GM18519 (cell line): ENCODE measurements around the gene SMOC1.

Experiments used
- ATAC-seq: cut with Tn5 transposase; IDR thresholded peaks from one replicate; pipeline ENCODE4 v1.9.1; 2021; ENCODE audit warnings: mild to moderate bottlenecking, moderate library complexity; ENCODE audit not compliant: unreplicated experiment, low FRiP score

Gene SMOC1

DNA sequence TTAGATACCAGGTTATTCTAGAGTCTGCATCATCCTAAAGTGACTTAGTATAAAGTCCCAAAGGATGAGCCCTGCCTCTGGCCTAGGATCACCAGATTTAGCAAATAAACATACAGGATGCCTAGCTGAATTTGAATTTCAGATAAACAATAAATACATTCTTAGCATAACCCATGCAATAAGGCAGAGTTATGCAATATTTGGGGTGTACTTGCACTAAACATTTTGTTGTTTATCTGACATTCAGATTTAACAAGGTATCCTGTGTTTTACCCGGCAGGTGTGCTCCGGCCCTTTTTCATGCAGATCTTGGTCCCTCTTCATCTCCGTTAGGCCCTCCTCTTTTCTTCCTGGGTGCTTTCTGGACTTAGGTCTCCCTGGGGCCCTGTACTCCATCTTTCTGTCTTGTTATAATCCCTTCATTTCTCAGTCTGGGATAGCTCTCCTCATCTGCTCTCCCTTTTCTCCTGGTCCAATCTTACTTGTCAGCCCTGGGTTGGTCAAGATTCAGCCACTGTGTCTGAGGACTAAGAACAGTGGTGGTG lies 18.1 kb upstream of the SMOC1 start:
- no peak for ATAC-seq

GRCh38 chr14:69863083-69863482 lies 16.1 kb upstream of the SMOC1 start:
- ATAC-seq: no peak

- ATAC-seq: no peak
Observed at GRCh38 chr14:69865701-69866365, 13.4 kb upstream of the SMOC1 start.

DNA sequence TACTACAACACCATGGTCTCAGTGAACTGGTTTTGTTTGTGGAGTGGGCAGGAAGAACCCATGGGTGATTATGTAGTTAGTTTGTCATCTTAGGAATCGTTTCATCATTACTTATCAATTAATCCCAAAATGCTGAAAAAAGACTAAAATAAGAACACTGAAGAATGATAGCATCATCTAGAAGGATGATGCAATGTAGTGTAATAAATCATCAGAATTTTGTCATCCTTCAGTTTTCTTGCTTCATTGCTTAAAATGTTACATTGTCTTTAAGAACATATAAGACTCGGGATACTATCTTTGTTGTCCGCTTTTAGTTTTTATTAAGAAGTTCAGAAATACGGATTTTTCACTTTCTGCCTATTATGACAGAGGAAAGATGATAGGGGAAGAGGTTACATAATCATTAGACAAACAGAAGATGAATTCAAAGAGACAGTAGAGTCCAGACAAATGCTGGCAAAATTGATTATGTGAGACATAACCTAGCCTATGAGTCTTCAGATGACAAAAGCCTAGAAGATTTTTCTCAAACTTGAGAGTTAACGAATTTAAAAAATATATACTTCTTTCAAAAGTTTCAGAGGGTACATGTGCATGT lies 10.8 kb upstream of the SMOC1 start:
- no peak for ATAC-seq

DNA sequence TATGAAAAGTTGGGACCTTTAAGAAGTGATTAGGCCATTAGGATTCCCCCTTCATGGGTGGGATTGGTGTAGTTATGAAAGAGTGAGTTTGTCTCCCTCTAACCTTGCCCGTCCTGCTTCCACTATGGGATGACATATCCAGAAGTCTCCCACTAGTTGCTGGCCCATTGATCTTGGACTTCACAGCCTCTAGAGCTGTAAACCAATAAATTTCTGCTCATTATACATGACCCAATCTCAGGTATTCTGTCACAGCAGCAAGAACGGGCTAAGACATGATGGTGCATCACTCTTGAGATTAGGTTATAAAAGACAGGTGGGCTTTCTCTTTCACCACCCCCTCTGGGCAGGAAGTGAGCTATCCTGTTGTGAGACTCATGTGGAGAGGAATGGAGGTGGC lies 8.6 kb upstream of the SMOC1 start:
- ATAC-seq: no peak

GRCh38 chr14:69873877-69874780 lies 5.1 kb upstream of the SMOC1 start:
- no peak for ATAC-seq

DNA sequence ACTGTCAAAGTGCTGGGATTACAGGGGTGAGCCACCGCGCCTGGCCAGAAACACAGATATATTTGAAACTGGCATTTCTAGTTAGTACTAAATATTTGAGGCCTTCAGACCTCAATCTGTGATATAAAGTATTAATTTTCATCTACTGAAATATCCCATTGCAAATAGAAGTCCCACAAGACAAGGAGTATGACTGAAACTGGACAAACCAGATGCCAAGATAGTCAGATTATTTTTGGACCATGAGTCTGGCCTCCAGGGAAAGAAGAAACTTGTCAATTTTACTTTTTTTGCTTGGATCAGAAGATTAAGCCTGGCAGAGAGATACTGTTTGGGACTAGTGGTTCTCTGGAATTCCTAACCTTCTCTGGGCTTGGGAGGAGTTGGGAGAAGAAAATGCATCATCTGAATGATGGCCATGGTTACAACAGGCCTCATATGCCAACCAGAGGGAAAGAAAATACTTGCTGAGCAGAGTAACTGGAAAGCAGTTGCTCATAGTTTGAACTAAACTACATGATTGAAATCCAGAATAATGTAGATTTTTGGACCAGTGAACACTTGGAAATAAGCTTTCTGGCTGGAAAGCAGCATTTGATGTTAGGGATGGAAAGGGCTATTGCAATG lies 2.9 kb upstream of the SMOC1 start:
- ATAC-seq: no peak

GRCh38 chr14:69876848-69877306 lies 2.3 kb upstream of the SMOC1 start:
- ATAC-seq: no peak

DNA sequence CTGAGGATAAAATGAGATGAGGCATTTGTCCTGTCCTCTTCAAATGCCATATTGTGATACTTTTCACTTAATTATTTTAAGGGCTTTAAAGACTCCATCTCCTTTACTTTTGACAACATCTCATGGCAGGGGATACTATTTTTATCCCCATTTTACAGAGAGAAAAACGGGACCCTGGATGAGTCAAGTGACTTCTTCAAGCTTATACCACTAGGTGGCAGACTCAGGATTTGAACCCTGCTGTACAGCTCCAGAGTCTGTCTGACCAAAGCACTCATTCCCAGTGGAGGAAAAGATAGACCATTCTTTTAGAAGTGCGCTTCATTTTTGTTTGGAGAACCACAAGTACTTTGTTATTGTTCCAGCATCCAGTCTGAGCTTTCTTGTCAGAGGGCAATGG lies 1.7 kb upstream of the SMOC1 start:
- no peak for ATAC-seq

DNA sequence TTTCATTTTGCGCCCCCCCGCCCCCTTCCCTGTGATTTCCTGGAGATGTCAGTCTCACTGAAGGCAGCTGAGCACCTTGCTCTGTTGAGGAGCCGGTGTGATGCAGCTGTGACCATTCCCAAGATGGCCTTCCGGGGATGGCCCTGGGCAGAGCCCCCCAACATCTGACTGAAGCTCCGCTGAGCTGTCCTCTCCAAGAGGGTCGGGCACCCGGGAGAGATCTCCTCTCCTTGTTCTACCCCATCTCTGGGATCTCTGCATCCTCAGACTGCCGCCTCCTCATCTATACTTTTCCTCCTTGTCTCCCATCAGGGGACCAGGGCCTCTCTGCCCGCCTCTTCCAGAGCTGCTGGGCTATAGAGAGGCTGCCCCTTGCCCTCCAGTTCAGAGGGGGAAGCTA lies 965 bp upstream of the SMOC1 start:
- no peak for ATAC-seq

GRCh38 chr14:69880044-69880487 lies 850 bp downstream of the SMOC1 start:
- no peak for ATAC-seq

DNA sequence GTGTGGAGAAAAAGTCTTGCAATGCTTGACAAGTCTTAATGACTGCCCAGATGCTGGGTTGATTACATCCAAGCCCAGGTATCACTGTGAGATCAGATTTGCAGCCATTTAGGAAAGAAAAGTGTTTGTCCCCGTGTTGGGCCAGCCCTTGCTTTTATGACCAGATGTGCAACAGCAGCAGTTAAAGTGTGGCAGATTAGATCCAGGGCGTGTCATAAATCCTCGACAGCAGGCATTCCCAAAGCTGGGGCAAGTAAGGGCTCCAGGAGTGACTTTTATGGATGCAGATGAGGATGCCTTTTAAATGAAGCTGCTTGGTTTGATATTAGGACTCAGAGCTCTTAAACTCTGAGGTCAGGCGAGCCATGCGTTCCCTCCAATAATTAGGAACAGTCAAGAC lies 1.7 kb downstream of the SMOC1 start:
- ATAC-seq: no peak

DNA sequence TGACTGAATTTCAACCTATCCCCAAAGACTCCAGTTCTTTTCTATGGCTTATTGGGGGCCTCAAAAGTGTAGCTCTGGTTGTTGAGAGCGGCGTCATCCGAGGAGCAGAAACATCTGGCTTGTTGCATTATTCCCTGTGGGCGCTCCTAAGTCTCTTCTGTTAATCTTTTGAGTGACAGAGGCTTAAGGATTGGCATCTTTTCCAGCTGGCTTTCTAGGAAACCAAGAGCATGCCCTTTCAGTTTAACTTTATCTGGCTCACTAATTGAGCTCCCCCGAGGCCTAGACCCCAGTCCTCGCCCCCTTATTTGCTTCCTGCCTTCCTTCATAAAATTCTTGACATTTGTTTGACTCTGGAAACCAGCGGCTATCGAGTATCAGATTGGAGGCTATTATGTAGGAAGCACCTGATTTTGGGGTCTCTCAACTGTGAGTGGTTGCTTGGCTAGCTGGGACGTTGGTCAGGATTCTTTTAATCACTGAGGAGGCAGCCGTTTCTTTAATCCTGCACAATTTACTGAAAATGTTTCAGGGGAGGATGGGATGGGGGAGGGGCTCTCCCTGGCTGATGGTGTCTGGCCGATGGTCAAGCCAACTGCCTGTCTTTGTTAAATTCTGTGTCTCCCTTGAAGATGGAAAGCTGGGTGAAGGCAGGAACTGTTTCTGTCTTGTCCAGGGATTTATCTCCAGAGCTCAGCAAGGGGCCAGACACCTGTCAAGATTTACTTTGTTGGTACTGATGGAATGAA lies 3.1 kb downstream of the SMOC1 start:
- ATAC-seq: no peak

GRCh38 chr14:69882915-69883314 lies 3.7 kb downstream of the SMOC1 start:
- no peak for ATAC-seq

DNA sequence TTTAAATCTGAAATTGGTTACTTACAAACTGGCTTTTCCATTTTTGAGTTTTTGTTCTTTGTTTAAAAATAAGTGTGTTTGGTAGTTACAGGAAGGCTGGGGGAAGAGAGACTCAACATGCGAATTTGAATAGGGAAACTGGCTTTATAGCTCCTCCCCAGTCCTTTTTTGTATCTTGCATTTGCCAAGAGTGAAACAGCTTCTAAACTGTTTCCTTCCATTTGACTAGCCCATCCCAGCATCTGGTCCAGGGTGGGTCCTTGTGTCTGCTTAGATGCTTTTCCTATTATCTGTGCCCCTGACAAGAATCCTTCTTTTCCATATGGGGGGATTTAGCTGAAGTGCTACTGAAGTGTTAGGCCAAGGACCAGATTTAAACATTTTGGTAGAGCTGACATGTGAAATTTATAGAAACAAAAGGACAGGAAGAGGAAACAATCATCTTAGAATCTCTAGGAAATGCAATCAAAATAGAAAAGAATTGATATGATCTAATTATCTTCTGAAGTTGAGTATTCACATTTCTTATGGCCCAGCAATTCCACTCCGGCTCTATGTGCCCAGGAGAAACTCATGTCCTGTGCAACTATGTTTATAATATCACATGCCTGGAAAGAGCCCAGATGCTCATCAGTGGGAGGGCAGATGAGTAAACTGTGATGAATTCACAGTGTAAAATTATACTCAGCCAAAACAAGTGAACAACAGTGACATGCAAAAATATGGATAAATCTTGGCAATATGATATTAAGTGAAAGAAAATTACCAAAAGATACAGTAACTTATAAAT lies 7.4 kb downstream of the SMOC1 start:
- ATAC-seq: no peak

DNA sequence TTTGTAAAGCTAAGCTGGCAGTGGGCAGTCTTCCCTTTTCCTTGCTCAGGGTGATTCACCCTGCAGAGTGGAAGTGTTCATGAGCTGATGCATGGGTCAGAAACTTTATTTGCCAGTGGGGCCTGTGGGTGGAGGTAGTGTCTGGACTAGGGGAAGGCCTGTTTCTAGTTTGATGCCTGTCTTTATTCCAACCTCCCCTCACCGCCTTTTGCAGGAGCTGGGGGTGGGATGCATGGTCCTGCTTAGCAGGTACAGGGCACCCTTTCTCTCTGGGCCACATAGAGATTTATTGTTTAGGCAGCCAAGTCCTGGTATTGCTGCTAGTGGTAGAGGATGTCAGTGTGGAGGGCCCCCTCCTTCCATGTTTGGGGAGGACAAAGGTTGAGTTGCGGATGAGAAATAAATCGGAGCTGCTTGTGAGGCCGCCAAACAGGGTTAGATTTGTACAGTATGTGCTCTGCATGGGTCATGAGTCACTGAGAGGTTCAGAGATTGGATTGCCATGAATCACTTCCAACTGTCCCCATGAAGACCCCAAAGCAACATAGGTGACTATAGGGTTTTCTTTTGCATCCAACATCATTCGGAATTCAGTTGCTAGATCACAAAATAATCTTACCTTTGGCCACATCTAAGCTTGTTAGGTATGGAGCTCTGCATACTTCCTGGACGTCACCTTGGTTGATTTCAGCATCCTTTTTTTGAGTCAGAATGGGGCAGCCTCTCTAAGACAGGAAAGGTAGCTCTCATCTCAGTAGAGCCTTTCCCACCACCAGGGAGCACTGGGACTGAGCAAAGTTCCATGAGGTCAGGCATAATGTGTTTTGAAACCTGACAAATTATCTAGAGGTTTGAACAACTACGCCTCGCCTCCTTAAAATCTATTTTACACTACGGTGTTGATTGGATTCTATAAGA lies 8.8 kb downstream of the SMOC1 start:
- ATAC-seq: no peak

DNA sequence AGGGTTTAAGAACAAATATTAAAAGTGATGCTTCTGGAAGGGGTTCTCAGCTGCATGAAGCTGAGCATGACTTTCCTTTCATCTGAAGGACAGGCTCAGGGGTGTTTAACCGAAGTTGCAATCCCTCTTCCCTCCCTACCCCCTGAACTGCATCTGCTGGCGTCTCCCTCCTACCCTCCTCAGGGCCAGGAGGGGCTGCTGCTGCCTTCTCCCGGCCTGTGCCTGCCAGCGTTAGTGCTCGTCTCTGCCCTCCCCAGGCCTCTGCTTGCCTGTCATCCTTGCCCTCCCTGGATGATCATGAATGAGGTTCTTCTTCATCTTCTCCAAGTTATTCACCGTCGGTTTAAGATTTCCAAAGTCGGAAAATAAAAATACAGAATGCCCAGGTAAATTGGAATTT lies 12.2 kb downstream of the SMOC1 start:
- ATAC-seq: no peak

GRCh38 chr14:69895109-69895508 lies 15.9 kb downstream of the SMOC1 start:
- no peak for ATAC-seq
